PC-9 (cell line): ENCODE results near the gene KCNH6. TPM values are rescaled to one million over a fixed set of nuclear protein-coding genes. Genes with fewer than 3 reads are reported as not detected.

ENCODE experiments used
- BruUV-seq: library from RNA; stranded (reverse); fragments of 400-500 nt; replicated peaks from 2 replicates; lab custom pipeline; 2021; lab: Mats Ljungman, UMichigan
- CTCF ChIA-PET: fragments of 300-600 bp; sonication (Branson Sonifier 250); formaldehyde crosslinking; loops from one replicate; lab custom pipeline; 2022; ENCODE audit warnings: antibody characterized with exemption; lab: Charles Lee
- POLR2A ChIA-PET: fragments of 300-600 bp; sonication (Branson Sonifier 250); formaldehyde crosslinking; loops from one replicate; lab custom pipeline; 2022; ENCODE audit warnings: antibody characterized with exemption; ENCODE audit not compliant: unreplicated experiment; lab: Charles Lee
- DNase-seq, 2 experiments: peaks; one replicate each; pipeline versions ENCODE4 v3.0.0 to v3.0.0-alpha.2; 2015 to 2022; ENCODE audit warnings: mixed read lengths in 1 of 2
- H2AFZ ChIP-seq: fragments of 200-600 bp; sonication (generic); 2 replicates; pipeline ENCODE4 v1.8.1; 2017; ENCODE audit warnings: antibody characterized with exemption
- H3F3A ChIP-seq: fragments of 200-600 bp; sonication (generic); 2 replicates; pipeline ENCODE4 v1.8.1; 2017; ENCODE audit warnings: antibody characterized with exemption, mild to moderate bottlenecking, low read depth; ENCODE audit not compliant: insufficient read depth
- H3K27ac ChIP-seq: fragments of 200-600 bp; sonication (generic); 2 replicates; pipeline ENCODE4 v1.6.1; 2016; ENCODE audit warnings: mixed run types
- H3K27me3 ChIP-seq: fragments of 200-600 bp; sonication (generic); 2 replicates; pipeline ENCODE4 v1.6.1; 2016; ENCODE audit warnings: low read depth, mixed run types; ENCODE audit not compliant: insufficient read depth
- H3K36me3 ChIP-seq: fragments of 200-600 bp; sonication (generic); 2 replicates; pipeline ENCODE4 v1.6.1; 2016; ENCODE audit warnings: low read depth, mixed run types
- H3K4me1 ChIP-seq: fragments of 200-600 bp; sonication (generic); replicated peaks from 2 replicates; pipeline ENCODE4 v1.6.1; 2016; ENCODE audit warnings: mixed run types; ENCODE audit not compliant: insufficient read depth
- H3K4me2 ChIP-seq: fragments of 200-600 bp; sonication (generic); 2 replicates; pipeline ENCODE4 v1.6.1; 2017; ENCODE audit warnings: mixed run types
- H3K4me3 ChIP-seq: fragments of 200-600 bp; sonication (generic); 2 replicates; pipeline ENCODE4 v1.6.1; 2016; ENCODE audit warnings: mixed run types
- H3K79me2 ChIP-seq: fragments of 200-600 bp; sonication (generic); 2 replicates; pipeline ENCODE4 v1.6.1; 2017; ENCODE audit warnings: low read depth, mixed run types
- H3K9me2 ChIP-seq: fragments of 200-600 bp; sonication (generic); 2 replicates; pipeline ENCODE4 v1.8.1; 2017; ENCODE audit warnings: mild to moderate bottlenecking; ENCODE audit not compliant: insufficient read depth
- H3K9me3 ChIP-seq: fragments of 200-600 bp; sonication (generic); 2 replicates; pipeline ENCODE4 v1.8.1; 2016; ENCODE audit warnings: low read depth; ENCODE audit not compliant: insufficient read depth
- H4K20me1 ChIP-seq: fragments of 200-600 bp; sonication (generic); 2 replicates; pipeline ENCODE4 v1.8.1; 2017; ENCODE audit not compliant: insufficient read depth
- EZH2 ChIP-seq: fragments of 200-600 bp; sonication (generic); IDR thresholded peaks from 2 replicates; pipeline ENCODE4 v1.8.0; 2017; ENCODE audit warnings: antibody characterized with exemption, low read depth
- intact Hi-C: fragments of 100-400 bp; cut with micrococcal nuclease; formaldehyde crosslinking; loops from one replicate; pipeline ENCODE4 v1.10.0; 2022; ENCODE audit not compliant: unreplicated experiment
- total RNA-seq: library from RNA; stranded (reverse); gene quantifications from 2 replicates; pipeline ENCODE4 v1.2.3, GENCODE V29; 2021
- TF ChIP-seq, protein P1 (sequence below): fragments of 200-600 bp; sonication (generic); conservative IDR thresholded peaks from 2 replicates; pipeline ENCODE4 v1.6.1; 2017; ENCODE audit warnings: mixed run types, antibody characterized with exemption, mild to moderate bottlenecking, moderate library complexity

KCNH6 gene
- total RNA-seq, 1 experiment from 2014 or later: not detected

DNA sequence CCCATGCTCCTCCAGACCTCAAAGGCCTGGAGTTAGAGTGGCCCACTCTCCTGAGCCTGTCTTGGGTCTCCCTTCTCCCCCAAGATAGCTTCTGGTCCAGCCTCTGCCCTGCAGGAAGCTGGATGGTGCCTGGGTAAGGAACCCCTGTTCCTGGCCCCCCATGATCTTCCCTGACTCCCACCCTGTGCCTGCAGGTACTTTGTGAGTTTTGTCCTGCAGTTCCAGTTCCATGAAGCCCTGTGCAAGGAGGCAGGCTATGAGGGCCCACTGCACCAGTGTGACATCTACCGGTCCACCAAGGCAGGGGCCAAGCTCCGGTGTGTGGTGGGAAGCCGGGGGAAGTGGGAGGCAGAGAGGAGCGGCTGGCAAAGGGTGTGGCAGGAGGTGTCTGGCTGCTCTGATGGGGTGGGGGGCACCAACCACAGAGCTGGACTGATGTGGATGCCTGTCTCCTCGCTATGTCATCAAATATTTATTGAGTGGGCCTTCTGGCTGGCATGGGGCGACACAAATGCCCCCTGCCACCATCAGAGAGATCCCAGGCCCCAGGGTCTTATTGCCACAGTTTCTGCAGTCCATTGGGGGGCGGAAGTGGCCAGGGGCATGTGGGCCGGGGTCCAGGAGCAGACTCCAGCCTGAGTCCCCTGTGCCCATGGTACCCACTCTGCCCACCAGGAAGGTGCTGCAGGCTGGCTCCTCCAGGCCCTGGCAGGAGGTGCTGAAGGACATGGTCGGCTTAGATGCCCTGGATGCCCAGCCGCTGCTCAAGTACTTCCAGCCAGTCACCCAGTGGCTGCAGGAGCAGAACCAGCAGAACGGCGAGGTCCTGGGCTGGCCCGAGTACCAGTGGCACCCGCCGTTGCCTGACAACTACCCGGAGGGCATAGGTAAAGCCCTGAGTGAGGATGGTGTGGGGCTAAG, 39.2 kb upstream of the KCNH6 start:
- no peaks in the 10 kb centered on the region for H3K36me3 ChIP-seq
- H3K4me2 ChIP-seq: no peak overlapping the region
- no peaks in the 10 kb centered on the region for H3K9me3 ChIP-seq
- intact Hi-C loops: no loop called here
- POLR2A ChIA-PET: no interaction called here
- peaks cover 12% of the 10 kb centered on the region; the same call in 1 of the 2 replicates for H3K27me3 ChIP-seq
- H3K4me3 ChIP-seq: no peak overlapping the region
- CTCF ChIA-PET: interaction anchor here (0.6 kb wide), 1 partner anchor 58 kb away, joined by 3 read pairs; no protein-coding TSS in a partner anchor
- H3F3A ChIP-seq: no peaks in the 10 kb centered on the region
- no peak for DNase-seq
- H3K4me1 ChIP-seq: no peaks in the 10 kb centered on the region
- TF ChIP-seq EZH2: no peak
- TF ChIP-seq, protein P1, sequence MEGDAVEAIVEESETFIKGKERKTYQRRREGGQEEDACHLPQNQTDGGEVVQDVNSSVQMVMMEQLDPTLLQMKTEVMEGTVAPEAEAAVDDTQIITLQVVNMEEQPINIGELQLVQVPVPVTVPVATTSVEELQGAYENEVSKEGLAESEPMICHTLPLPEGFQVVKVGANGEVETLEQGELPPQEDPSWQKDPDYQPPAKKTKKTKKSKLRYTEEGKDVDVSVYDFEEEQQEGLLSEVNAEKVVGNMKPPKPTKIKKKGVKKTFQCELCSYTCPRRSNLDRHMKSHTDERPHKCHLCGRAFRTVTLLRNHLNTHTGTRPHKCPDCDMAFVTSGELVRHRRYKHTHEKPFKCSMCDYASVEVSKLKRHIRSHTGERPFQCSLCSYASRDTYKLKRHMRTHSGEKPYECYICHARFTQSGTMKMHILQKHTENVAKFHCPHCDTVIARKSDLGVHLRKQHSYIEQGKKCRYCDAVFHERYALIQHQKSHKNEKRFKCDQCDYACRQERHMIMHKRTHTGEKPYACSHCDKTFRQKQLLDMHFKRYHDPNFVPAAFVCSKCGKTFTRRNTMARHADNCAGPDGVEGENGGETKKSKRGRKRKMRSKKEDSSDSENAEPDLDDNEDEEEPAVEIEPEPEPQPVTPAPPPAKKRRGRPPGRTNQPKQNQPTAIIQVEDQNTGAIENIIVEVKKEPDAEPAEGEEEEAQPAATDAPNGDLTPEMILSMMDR: no peak
- H3K79me2 ChIP-seq: no peaks in the 10 kb centered on the region
- H3K27ac ChIP-seq: no peak overlapping the region
- no TSS peak for BruUV-seq
- no peaks in the 10 kb centered on the region for H3K9me2 ChIP-seq
- H4K20me1 ChIP-seq: no peaks in the 10 kb centered on the region
- H2AFZ ChIP-seq: no peak overlapping the region

- H3F3A ChIP-seq: no peaks in the 10 kb centered on the region
- intact Hi-C loops: no loop called here
- POLR2A ChIA-PET: interaction anchor here (0.8 kb wide), 1 partner anchor 12 kb away, joined by 36 read pairs; no protein-coding TSS in a partner anchor
- no peaks in the 10 kb centered on the region for H3K79me2 ChIP-seq
- no peak overlapping the region for H3K4me3 ChIP-seq
- no peaks in the 10 kb centered on the region for H4K20me1 ChIP-seq
- no peaks in the 10 kb centered on the region for H3K9me3 ChIP-seq
- no peaks in the 10 kb centered on the region for H3K9me2 ChIP-seq
- H3K4me1 ChIP-seq: no peaks in the 10 kb centered on the region
- H2AFZ ChIP-seq: no peak overlapping the region
- H3K36me3 ChIP-seq: no peaks in the 10 kb centered on the region
- H3K27ac ChIP-seq: no peak overlapping the region
- H3K4me2 ChIP-seq: no peak overlapping the region
- CTCF ChIA-PET: no interaction called here
- DNase-seq: no peak
- peaks cover 38% of the 10 kb centered on the region for H3K27me3 ChIP-seq
- TF ChIP-seq EZH2: no peak
- TF ChIP-seq, protein P1: no peak
- no TSS peak for BruUV-seq
Observed at GRCh38 chr17:63486317-63487013, 36.7 kb upstream of the KCNH6 start.

DNA sequence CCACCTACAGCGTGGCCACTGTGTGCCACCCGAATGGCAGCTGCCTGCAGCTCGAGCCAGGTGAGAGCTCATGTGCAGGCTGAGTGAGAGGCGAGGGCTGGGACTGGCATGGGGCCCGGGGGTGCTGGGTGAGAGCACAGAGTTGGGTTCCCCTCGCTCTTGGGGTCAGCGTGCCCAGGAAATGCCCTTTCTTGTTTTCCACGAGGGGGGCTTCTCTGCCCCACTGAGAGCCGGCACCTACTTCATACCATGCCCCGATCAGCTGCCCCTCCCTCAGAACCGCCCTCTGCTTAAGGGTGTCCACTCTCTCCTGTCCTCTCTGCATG, 36.2 kb upstream of the KCNH6 start:
- H3K79me2 ChIP-seq: no peaks in the 10 kb centered on the region
- no peaks in the 10 kb centered on the region for H3K9me2 ChIP-seq
- POLR2A ChIA-PET: no interaction called here
- H3F3A ChIP-seq: no peaks in the 10 kb centered on the region
- H3K27me3 ChIP-seq: peaks cover 43% of the 10 kb centered on the region
- no peak overlapping the region for H3K27ac ChIP-seq
- no peaks in the 10 kb centered on the region for H3K36me3 ChIP-seq
- no peak for TF ChIP-seq EZH2
- TF ChIP-seq, protein P1: no peak
- no peaks in the 10 kb centered on the region for H3K9me3 ChIP-seq
- no peak overlapping the region for H3K4me3 ChIP-seq
- no peaks in the 10 kb centered on the region for H3K4me1 ChIP-seq
- CTCF ChIA-PET: no interaction called here
- intact Hi-C loops: no loop called here
- no peak overlapping the region for H3K4me2 ChIP-seq
- no peak for DNase-seq
- H4K20me1 ChIP-seq: no peaks in the 10 kb centered on the region
- no peak overlapping the region for H2AFZ ChIP-seq
- no TSS peak for BruUV-seq
